Mucosa of descending colon (tissue), 3 donors: ENCODE measurements around the gene ADGRD1. TPM values are rescaled to one million over a fixed set of nuclear protein-coding genes. Genes with fewer than 3 reads are reported as not detected.

Experiments
- ATAC-seq: fragments of 200-7000 bp; cut with Tn5 transposase; one replicate; pipeline ENCODE4 v1.9.1; 2020; ENCODE audit warnings: mild to moderate bottlenecking, moderate library complexity
- DNase-seq, 3 donors: peaks; one replicate each; pipeline ENCODE4 v3.0.0-alpha.2; 2020
- H3K36me3 ChIP-seq: fragments of 200-600 bp; one replicate; pipeline ENCODE4 v1.8.0; 2021; ENCODE audit warnings: low read depth, mild to moderate bottlenecking
- H3K4me1 ChIP-seq: fragments of 200-600 bp; one replicate; pipeline ENCODE4 v1.8.0; 2021; ENCODE audit warnings: low read depth, mild to moderate bottlenecking
- H3K4me3 ChIP-seq: fragments of 200-600 bp; one replicate; pipeline ENCODE4 v1.8.0; 2021; ENCODE audit warnings: mild to moderate bottlenecking
- H3K9me3 ChIP-seq: fragments of 200-600 bp; one replicate; pipeline ENCODE4 v1.8.0; 2021; ENCODE audit warnings: mild to moderate bottlenecking
- intact Hi-C, 2 donors: fragments of 100-400 bp; cut with DNase I in 1 of 2; cut with micrococcal nuclease in 1 of 2; formaldehyde crosslinking; loops; one replicate each; pipeline versions ENCODE4 v1.11.0 to v1.11.1; 2022; cut with DNase I, micrococcal nuclease
- total RNA-seq, 3 donors: library from RNA; stranded (reverse); fragmentation: NEBNext Ultra II Directional in 2 of 3; extraction: Animal tissue kit (Norgen Biotek cat#: 25700) in 2 of 3; gene quantifications; one replicate each; pipeline versions ENCODE4 v1.2.1 to v1.2.4, GENCODE V29; 2021 to 2023
- TF ChIP-seq, protein P1 (sequence below): fragments of 200-600 bp; IDR thresholded peaks from one replicate; pipeline ENCODE4 v1.8.0; 2022; ENCODE audit warnings: antibody characterized with exemption, mild to moderate bottlenecking
- donor health status: DM: no; HTN: no; CAD: no; lungs with moderate emphysema.
- donor health status: DM: no; HTN: no; CAD: no.
- donor health status: DM: no; HTN: yes; CAD: no.

Gene ADGRD1
- total RNA-seq, 3 donors from 2014 or later, result 2.6 to 18.4 (median 12.9) TPM

DNA sequence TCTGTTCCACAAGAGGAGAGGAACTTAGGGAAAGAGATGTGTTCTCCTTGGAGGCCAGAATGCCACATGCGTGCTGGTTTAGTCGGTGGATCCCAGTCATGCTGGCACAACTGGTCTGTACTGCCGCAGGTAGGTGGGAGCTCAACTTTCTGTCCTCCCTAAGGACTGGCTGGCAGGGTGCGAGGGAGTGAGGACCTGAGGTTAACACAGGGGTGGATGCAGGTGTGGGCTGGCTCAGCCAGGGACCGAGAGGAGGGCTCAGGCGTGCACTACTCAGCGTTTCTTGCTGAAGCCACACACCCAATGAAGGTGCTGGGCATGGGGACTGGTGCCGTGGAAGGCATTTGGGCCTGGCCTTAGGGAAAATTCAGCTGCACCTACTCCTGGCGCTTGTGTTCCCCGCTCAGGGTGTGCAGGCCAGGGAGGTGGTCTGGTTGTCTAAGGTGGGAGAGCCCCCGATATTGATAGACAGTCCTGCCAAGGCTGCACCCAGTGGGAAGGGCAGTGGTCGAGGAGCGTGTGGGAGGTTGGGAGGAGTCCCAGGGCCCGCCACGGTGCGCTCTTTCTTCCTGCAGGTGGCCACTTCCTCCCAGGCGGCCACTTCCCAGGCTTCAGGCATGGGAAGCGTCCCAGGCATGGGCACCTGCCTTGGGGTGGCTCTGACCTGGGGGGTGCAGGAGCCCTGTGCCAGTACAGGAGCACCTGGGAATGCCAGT is 138.4 kb downstream of the ADGRD1 start:
- no peaks in the 10 kb centered on the region for H3K36me3 ChIP-seq
- DNase-seq, result peak in 2 of 3 donors; percentile 7 to 25

DNA sequence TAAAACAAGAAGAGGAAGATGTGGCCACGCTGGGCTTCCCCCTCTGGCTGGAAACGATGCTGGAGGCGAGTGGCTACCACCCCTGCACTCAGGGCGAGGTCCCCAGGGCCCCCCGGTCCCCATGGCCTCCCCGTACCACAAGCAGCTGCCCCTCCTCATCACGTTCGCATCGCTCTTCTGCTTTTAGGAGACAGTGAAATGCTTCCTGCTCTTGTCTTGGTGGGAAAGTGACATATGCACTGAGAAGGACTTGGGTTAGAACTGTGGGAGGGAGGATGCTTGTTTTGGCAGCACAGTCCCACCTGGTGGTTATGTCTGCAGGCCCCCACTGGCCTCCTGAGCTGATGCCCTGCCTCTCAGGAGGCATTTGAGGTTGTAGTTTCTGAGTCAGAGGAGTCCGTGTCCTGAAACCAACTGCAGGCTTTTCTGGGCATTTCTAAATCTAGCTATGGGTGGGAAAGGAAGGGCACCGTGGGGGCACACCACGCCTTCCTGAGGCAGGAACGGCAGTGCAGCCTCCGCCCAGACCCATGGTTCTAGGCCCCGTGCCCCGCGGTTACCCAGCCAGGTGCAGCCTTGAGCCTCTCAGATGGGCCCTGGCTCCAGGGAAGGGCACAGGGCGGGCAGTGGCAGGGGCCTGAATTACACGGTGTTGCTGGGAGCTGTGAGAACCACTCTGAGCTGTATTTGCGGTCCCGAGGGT is 139.3 kb downstream of the ADGRD1 start:
- H3K9me3 ChIP-seq, result no peaks in the 10 kb centered on the region
- DNase-seq, result peak in 2 of 3 donors; percentile 22 to 32
- intact Hi-C loops, result no loop called here
- H3K4me3 ChIP-seq, result no peak overlapping the region
- TF ChIP-seq, protein P1, sequence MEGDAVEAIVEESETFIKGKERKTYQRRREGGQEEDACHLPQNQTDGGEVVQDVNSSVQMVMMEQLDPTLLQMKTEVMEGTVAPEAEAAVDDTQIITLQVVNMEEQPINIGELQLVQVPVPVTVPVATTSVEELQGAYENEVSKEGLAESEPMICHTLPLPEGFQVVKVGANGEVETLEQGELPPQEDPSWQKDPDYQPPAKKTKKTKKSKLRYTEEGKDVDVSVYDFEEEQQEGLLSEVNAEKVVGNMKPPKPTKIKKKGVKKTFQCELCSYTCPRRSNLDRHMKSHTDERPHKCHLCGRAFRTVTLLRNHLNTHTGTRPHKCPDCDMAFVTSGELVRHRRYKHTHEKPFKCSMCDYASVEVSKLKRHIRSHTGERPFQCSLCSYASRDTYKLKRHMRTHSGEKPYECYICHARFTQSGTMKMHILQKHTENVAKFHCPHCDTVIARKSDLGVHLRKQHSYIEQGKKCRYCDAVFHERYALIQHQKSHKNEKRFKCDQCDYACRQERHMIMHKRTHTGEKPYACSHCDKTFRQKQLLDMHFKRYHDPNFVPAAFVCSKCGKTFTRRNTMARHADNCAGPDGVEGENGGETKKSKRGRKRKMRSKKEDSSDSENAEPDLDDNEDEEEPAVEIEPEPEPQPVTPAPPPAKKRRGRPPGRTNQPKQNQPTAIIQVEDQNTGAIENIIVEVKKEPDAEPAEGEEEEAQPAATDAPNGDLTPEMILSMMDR, result no peak
- no peaks in the 10 kb centered on the region for H3K36me3 ChIP-seq
- ATAC-seq, result peak; percentile 44
- H3K4me1 ChIP-seq, result no peaks in the 10 kb centered on the region

More for the DNA sequence above, 138.4 kb downstream of the ADGRD1 start:
- intact Hi-C loops, result no loop called here
- TF ChIP-seq, protein P1, result no peak
- Histone ChIP-seq H3K4me3 (no peak overlapping the region), H3K9me3 (no peaks in the 10 kb centered on the region), H3K4me1 (no peaks in the 10 kb centered on the region)
- ATAC-seq, result no peak

DNA sequence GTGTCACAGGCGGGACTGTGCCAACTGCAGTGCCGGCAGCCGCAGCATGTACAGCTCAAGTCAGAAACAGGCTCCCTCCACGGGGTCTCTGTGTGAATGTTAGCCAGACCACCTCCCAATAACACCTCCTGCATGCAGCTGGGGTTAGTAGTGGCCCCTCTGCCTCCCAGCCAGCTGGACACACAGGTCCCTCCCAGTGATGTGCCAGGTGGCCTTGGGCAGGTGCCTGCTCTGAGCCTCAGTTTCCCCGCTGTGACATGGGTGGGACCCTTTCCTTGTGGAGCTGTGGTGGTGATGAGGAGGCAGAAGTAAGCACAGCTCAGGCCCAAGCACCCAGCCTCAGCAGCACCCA is 139.9 kb downstream of the ADGRD1 start:
- no peak overlapping the region for H3K4me3 ChIP-seq
- no peak for ATAC-seq
- no peaks in the 10 kb centered on the region for H3K9me3 ChIP-seq
- no peaks in the 10 kb centered on the region for H3K36me3 ChIP-seq
- TF ChIP-seq, protein P1, result no peak
- no peak for DNase-seq
- intact Hi-C loops, result no loop called here
- H3K4me1 ChIP-seq, result no peaks in the 10 kb centered on the region

DNA sequence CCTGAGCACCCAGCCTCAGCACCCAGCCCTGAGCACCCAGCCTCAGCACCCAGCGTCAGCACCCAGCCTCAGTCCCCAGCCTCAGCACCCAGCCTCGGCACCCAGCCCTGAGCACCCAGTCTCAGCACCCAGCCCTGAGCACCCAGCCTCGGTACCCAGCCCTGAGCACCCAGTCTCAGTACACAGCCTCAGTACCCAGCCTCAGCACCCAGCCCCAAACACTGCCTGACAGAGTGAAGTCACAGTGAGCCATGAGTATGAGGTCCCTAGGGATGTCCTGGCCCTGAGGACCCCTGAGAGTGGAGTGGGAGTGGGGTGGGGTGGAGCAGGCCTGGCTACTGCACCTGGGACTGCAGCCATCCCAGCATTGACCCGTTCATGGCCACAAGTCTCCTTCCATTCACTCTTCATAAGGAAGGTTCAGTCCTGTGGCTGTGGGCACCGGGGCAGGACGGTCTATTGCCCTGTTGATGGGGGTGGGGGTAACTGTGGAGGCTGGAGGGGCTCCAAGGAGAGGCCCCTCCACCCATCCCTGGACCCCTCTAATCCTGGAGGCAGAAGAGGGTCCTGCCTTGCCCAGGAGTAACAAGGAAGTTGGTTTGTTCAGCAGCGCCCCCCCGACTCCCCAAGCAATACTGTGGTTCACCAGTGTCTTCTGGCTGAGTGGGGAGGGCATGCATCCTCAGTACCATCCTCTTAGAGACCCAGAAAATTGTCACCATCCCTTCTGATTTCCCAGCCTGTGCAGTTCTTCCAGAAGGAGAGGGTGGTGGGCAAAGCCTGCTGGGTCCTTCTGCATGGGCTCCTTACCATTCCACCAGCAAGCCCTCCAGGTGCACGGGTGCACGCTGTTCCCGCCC is 140.5 kb downstream of the ADGRD1 start:
- no peaks in the 10 kb centered on the region for H3K9me3 ChIP-seq

More for the DNA sequence above, 140.5 kb downstream of the ADGRD1 start:
- no peaks in the 10 kb centered on the region for H3K36me3 ChIP-seq
- DNase-seq (peak in 2 of 3 donors; percentile 11 to 28), ATAC-seq (no peak)
- TF ChIP-seq, protein P1, result no peak
- no peak overlapping the region for H3K4me3 ChIP-seq
- no peaks in the 10 kb centered on the region for H3K4me1 ChIP-seq
- intact Hi-C loops, result no loop called here
